ENCODE results near the gene NDNF.

NDNF gene

GRCh38 chr4:121015421-121015820 is 56.9 kb downstream of the NDNF start:
- no peak for DNase-seq (ENCODE audit: low spot score)

DNA sequence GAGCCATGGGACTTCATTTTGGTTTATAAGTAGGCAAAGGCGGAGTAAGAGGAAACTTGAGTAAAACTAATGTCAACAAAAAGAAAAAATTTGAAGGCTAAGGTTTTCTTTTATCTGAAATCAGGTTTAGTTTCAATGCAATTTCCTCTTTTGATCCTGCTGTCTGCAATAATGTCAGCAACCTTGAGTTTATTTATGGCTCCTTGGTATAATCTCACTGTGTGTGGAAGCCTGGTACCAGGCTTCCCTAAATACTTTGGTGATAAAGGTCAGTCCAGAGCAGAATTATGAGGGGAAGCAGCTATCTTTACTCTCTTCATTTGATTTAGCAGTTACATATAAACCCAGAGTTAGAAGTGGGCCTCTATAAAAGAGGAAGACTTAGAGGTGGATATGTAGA is 57.8 kb downstream of the NDNF start:
- no peak for DNase-seq (ENCODE audit: low spot score)

- DNase-seq (ENCODE audit: low spot score): no peak
These were observed 60.5 kb downstream of the NDNF start for GRCh38 chr4:121011780-121012340.

DNA sequence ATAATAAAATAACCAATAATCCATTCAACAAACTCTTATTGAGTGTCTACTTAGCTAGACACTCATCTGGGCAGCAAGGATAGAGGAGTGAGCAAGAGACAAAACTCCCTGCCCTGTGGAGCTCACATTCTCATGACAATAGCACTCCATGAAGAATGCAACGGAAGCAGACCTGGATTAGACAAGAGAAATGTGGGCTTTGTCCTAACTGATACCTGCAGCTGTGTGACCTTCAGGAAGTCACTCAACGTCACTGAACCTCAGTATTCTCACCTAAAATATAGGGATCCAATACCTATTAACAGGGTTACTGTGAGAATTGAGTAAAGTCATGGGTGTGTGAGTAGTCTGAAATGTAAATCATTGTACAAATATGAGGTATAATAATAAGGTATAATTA is 61.2 kb downstream of the NDNF start:
- DNase-seq (ENCODE audit: low spot score): no peak

GRCh38 chr4:121009578-121010478 is 62.5 kb downstream of the NDNF start:
- no peak for DNase-seq (ENCODE audit: low spot score)

DNA sequence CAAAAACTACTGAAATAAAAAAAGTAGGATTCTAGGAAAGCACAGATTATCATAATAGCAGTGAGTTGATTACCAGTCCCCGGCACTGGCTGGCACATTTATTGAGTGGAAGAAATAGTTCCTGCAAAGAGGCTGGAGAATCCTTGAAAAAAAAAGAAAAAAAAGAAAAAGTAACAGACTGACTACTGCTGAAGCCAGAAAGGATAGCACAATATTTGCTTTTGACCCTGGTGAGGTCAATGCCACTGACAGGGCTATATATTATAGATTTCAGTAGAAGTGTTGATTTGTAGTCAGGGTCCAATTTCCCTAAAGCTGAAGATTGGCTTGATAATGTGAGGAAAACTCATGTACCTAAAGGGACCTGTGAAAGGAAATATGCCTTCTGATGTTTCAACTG is 64.7 kb downstream of the NDNF start:
- DNase-seq (ENCODE audit: low spot score): no peak

GRCh38 chr4:121003863-121004262 is 68.5 kb downstream of the NDNF start:
- DNase-seq (ENCODE audit: low spot score): no peak

DNA sequence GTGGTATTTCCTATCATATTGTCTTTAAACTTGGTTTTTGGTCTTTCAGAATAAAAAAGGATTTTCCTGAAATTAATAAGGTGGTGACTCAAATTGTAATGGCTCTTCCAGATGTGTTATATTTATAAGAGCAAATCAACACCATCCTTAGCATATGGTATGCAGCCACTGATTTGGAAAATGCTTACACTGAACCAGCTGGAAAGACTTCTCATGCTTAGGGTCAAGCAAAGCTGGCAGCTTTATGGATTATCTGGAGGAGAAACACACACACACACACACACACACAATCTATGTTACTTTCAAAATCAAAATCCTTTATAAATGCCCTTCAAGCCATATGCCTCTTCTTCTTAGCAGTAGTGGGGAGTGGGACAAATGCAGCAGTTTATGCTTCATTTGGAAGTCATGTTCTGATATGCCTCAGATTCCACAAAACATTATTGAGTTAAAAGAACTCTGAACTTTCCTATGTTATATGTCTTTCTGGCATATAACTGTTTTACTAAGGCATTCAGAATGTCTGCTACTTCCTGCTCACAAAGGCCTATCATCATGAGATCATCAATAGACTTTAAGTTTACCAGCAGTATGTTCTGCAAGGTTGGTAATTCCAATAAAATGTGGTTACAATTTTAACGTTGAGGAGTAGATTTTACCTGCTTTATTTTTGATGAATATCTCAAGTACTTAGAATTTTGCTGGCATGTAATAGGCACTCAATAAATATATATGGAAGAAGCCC is 76.9 kb downstream of the NDNF start:
- DNase-seq (ENCODE audit: low spot score): no peak

GRCh38 chr4:120994521-120994920 is 77.8 kb downstream of the NDNF start:
- no peak for DNase-seq (ENCODE audit: low spot score)

DNA sequence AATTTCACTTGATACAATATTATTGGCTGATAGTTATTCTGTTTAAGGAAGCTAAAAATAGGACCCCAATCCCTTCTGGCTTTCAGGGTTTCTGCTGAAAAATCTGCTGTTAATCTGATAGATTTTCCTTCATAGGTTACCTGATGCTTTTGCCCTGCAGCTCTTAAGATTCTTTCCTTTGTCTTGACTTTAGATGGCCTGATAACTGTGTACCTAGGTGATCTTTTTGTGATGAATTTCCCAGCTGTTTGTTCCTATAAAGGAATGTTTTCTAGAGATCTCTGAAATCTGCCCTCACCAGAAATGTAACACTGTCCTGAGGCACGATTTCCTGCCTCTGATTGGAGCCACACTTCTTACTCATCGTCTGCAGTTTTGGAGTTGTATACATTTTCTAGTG is 80.5 kb downstream of the NDNF start:
- DNase-seq (ENCODE audit: low spot score): no peak

GRCh38 chr4:120990246-120990645 is 82.1 kb downstream of the NDNF start:
- no peak for DNase-seq (ENCODE audit: low spot score)
